ENCODE results near the gene IRAK3. TPM values are rescaled to one million over a fixed set of nuclear protein-coding genes. Genes with fewer than 3 reads are reported as not detected.
"Not testable (repeated sequence)": the region's sequence is repeated elsewhere in the genome, so short reads cannot be mapped to it uniquely, and the experiment has no call there.

Gene IRAK3
- total RNA-seq, 1 donor = 3.0 TPM

DNA sequence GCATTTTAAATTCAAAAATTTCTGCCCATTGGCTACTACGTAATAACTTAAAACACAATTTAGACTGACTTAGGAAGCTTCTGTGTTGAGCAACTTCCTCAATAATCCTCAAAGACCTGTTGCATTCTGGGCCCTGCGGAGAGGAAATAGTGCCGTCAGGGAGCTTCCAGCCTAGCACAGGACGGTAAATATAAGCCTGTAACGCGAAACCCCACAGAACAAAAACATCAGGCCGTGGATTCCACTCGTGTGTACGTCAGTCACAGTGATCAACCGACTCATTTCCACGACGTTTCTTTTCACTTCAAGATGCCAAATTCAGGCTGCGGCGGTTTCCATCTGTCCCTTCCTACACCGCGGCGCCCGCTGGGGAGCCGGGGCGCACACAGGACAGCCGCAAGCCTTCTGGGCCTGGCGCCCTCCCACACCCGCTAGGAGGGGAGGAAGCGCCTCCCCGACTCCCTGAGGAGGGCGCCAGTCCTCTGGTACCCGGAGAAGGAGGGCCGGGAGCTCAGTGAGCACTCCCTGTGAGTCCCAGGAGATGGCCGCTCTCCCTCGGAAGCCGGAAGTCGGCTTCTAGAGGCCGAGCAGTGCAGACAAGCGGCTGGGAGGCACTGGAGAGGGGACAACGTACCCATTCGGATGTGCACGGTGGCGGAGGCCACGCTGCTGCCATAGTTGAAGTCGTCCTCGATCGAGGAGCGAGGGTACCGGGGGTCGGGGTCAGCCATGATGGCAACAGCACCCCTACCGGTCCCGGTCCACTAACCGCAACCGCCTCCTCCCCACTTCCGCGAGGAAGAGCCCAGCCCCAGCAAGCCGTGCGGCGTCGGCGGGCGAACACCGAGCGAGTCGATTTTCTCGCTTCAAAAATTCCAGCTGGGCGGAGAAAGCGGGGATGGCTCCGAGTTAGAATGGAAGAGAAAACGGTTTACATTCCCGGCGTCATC lies 19.5 kb upstream of the IRAK3 start, which contains the start of gene TMBIM4:
TSS of gene TMBIM4 (minus strand) at position 776 of the 950 bp plus-strand sequence. CDS start at position 731, 45 bp downstream.
- TF ChIP-seq, protein P1, sequence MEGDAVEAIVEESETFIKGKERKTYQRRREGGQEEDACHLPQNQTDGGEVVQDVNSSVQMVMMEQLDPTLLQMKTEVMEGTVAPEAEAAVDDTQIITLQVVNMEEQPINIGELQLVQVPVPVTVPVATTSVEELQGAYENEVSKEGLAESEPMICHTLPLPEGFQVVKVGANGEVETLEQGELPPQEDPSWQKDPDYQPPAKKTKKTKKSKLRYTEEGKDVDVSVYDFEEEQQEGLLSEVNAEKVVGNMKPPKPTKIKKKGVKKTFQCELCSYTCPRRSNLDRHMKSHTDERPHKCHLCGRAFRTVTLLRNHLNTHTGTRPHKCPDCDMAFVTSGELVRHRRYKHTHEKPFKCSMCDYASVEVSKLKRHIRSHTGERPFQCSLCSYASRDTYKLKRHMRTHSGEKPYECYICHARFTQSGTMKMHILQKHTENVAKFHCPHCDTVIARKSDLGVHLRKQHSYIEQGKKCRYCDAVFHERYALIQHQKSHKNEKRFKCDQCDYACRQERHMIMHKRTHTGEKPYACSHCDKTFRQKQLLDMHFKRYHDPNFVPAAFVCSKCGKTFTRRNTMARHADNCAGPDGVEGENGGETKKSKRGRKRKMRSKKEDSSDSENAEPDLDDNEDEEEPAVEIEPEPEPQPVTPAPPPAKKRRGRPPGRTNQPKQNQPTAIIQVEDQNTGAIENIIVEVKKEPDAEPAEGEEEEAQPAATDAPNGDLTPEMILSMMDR (IDR thresholded peaks at IDR 0.05; ENCODE audit: insufficient read depth, low read depth, low read length) = peak; percentile 26
- peak; percentile 95 for DNase-seq (ENCODE audit: low read depth)
- H3K4me3 ChIP-seq (ENCODE audit: low read depth, low read length) = peak within 1 kb of the TSS; percentile 90

DNA sequence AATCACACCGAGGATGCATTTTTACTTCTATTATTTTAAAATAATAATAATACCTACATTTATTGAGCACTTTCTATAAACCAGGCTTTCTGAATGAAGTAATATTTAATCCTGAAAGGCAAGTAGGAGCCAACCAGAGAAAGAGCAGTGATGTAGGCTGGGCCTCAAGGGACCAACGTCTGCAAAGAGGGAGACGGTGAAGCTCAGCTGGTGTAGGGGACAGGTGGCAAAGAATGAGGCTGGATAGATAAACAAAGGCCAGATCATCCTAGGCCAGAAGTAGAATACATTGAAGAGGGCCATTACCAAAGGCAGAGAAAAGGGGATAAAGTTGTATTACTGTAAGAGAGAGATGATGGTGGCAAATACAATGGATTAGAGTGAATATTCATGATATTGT lies 18.4 kb upstream of the IRAK3 start:
- TF ChIP-seq, protein P1 (IDR thresholded peaks at IDR 0.05; ENCODE audit: insufficient read depth, low read depth, low read length) = no peak
- peak overlapping the region; percentile 90 for H3K4me3 ChIP-seq (ENCODE audit: low read depth, low read length)
- no peak for DNase-seq (ENCODE audit: low read depth)

DNA sequence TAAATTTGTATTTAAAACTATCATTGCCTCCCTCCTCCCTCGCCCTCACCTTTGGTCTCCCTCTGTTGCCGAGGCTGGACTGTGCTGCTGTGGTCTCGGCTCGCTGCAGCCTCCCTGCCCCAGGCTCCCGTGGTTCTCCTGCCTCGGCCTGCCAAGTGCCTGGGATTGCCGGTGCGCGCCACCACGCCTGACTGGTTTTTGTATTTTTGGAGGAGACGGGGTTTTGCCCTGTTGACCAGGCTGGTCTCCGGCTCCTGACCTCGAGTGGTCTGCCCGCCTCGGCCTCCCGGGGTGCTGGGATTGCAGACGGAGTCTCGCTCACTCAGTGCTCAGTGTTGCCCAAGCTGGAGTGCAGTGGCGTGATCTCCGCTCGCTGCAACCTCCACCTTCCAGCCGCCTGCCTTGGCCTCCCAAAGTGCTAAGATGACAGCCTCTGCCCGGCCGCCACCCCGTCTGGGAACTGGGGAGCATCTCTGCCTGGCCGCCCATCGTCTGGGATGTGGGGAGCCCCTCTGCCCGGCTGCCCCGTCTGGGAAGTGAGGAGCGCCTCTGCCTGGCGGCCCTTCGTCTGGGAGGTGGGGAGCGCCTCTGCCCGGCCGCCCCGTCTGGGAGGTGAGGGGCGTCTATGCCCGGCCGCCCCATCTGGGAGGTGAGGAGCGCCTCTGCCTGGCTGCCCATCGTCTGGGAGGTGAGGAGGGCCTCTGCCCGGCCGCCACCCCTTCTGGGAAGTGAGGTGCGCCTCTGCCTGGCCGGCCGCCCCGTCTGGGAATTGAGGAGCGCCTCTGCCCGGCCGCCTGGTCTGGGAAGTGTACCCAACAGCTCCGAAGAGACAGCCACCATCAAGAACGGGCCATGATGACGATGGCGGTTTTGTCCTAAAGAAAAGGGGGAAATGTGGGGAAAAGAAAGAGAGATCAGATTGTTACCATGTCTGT lies 14.4 kb upstream of the IRAK3 start:
- not testable (repeated sequence) for H3K4me3 ChIP-seq (ENCODE audit: low read depth, low read length)

DNA sequence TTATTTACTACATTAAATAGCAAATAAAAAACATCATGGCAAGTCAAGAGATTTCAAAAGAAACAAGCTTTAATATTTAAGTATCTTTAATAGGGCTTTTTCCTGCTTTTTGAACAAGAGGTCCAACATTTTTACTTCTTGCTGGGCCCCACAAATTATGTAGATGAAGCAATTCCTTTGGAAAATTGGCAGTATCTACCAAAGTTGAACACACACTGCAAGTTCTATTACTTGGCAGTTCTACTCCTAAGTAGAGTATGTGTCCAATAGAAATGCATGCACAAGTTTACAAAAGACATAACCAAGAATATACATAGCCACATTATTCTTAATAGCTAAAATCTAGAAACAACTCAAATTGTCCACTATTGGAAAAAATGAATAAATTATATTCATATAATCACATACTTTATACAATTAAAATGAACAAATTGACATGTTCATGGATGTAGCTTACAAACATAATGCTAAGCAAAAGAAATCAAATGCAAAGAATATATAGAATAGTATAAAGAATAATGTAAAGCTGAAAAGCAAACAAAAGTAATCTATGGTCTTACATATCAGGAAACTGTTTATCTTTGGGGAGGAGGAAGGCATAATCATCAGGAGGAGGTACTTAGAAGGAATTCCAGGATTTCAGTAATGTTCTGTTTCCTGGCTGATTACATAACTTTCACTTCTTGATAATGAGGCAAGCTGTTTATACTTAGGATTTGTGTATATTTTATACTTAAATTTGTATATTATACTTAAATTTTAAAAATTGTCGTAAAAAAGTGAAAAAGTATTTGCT lies 12.7 kb upstream of the IRAK3 start:
- DNase-seq (ENCODE audit: low read depth) = peak; percentile 42
- TF ChIP-seq, protein P1 (IDR thresholded peaks at IDR 0.05; ENCODE audit: insufficient read depth, low read depth, low read length) = no peak
- H3K4me3 ChIP-seq (ENCODE audit: low read depth, low read length) = no peak overlapping the region

More for the DNA sequence above, 14.4 kb upstream of the IRAK3 start:
- DNase-seq (ENCODE audit: low read depth) = not testable (repeated sequence)

DNA sequence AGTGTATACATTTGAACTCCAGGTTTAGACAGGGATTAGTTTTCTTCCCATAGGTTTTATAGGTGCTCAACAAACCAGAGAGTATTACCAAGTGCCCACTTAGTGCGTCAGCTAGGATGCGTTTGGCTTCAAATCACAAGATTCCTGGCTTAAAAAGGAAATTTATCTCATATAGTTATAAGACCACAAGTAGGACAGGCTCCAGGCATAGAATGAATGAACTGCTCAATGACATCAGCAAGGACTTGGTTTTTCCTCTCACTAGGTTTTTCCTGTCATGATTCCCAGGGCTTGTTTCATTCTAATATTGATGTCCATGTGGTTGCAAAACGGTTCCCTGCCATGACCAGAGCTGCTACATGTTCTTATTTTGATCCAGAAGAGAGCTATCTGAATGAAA lies 6.1 kb upstream of the IRAK3 start:
- DNase-seq (ENCODE audit: low read depth) = no peak
- TF ChIP-seq, protein P1 (IDR thresholded peaks at IDR 0.05; ENCODE audit: insufficient read depth, low read depth, low read length) = no peak
- H3K4me3 ChIP-seq (ENCODE audit: low read depth, low read length) = no peak overlapping the region

DNA sequence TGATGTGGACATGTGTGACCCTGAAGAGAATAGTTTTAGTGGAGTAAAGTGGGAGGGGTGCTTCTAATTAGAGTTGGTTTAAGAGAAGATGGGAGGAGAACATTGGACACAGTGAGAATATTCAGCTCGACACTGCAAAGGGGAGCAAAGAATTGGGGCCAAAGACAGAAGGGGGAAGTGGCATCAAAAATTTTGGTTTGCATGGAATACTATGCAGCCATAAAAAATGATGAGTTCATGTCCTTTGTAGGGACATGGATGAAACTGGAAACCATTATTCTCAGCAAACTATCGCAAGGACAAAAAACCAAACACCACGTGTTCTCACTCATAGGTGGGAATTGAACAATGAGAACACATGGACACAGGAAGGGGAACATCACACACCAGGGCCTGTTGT lies 4.2 kb upstream of the IRAK3 start:
- not testable (repeated sequence) for DNase-seq (ENCODE audit: low read depth)

DNA sequence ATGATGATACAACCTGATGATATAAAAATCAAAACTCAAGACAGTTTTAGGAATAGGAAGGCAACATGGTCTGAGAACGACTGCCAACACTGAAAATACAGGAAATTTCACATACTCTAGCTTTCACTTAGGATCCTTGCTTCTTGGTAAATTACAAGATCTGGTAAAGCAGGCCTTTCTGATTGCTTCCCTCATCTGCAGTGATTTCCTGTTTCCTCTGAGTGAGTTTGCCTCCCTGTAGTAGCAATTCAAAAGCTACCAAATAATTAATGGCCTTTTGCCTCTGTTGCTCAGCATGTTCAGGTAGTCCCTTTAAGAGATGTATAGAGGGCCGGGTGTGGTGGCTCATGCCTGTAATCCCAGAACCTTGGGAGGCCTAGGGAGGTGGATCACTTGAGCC lies 2.0 kb upstream of the IRAK3 start:
- TF ChIP-seq, protein P1 (IDR thresholded peaks at IDR 0.05; ENCODE audit: insufficient read depth, low read depth, low read length) = no peak
- H3K4me3 ChIP-seq (ENCODE audit: low read depth, low read length) = no peak overlapping the region
- no peak for DNase-seq (ENCODE audit: low read depth)

More for the DNA sequence above, 4.2 kb upstream of the IRAK3 start:
- not testable (repeated sequence) for H3K4me3 ChIP-seq (ENCODE audit: low read depth, low read length)

Measured in fibroblast of villous mesenchyme (primary cell).